Amniotic stem cell (primary cell): ENCODE measurements around the gene CD86.
"Not testable (repeated sequence)": the region's sequence is repeated elsewhere in the genome, so short reads cannot be mapped to it uniquely, and the experiment has no call there.

Experiments
- DNase-seq: peaks from one replicate; lab custom pipeline; 2025; lab: John Stamatoyannopoulos, UW

Gene CD86, protein sequence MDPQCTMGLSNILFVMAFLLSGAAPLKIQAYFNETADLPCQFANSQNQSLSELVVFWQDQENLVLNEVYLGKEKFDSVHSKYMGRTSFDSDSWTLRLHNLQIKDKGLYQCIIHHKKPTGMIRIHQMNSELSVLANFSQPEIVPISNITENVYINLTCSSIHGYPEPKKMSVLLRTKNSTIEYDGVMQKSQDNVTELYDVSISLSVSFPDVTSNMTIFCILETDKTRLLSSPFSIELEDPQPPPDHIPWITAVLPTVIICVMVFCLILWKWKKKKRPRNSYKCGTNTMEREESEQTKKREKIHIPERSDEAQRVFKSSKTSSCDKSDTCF

DNA sequence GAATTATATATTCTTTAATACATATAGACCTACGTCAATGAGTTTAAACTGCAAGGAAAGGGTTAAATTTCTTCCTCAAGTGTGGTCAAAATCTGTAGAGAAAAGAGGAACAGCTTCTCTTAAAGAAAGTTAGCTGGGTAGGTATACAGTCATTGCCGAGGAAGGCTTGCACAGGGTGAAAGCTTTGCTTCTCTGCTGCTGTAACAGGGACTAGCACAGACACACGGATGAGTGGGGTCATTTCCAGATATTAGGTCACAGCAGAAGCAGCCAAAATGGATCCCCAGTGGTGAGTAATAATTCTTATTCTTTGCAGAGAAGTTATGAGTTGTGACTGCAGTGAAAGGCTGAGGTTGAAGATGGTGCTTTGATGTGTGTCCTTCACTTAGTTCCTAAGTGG is at the start of gene CD86:
Gene CD86, plus strand, starts transcription at position 148 of the 400 bp plus-strand sequence. Its CDS starts 128 bp downstream, at position 276.
- no peak for DNase-seq

DNA sequence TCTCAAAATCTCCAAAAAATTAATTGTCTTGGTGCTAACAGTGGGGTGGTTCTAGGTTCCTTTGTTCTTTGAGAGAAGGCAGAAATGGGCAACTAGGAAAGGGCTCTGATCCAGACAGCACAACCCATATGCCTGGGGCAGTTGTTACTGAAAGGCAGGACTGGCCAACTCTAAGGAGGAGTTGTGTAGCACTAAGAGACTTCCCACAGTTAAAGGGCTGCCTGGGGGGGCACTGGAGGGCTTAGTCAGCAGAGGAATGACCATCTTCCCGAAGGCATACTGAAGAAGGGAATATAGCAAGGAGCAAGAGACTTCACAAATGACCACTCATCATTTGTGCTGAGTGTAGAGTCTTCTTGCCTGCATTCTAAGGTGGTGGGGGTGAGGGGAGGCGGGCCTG is 48.9 kb upstream of the CD86 start:
- no peak for DNase-seq

DNA sequence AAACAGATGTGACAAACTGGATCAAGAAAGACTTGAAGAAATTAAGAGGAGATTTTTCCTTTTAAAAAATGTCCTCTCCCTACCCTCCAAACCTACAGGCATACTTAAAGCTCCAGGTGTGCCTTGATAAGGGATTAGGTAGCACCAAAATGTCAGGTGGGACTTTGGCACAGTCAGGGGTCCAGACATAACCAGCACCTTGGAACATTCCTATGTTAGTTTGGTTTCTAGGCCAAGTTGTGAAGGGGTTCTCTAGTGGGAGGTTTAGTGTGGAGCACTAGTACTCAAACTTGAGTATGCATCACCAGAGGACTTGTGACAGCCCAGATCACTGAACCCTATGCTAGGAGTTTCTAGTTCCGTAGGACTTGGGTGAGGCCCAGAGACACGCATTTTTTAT is 47.0 kb upstream of the CD86 start:
- DNase-seq = no peak

DNA sequence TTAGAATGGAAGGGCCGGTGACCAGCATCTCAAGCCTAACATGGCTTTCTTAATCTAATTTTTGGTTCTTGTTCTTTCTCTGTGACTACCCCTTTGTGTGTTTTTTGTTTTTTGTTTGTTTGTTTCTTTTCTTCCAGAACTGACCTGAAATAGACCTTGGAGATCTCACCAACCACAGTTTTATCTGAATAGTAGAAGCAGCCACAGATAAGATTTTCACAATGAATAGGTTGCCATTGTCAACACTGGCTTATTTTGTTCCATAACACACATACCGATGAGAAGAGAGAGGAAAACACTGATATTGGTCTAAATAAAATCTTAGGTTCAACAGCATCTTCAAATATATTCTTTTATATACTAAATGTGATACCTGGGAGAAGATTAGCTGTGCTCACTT is 44.7 kb upstream of the CD86 start:
- no peak for DNase-seq

DNA sequence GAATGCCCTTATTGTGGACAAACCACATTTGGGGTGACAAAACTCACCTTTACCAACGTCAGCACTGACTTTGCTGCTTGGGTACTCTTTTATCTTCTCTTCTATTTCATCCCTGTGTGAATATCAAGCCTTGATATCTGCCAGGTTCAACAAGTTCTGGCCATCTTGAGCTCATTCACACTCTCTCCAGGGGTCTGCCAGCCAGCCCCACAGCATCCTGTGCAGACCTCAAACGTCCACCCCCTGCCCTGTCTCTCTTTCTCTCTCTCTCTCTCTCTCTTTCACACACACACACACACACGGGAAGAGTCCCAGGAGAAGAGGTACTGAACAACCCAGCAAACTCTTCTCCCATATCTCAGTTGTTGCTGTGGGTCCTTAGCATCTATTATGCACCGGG is 43.8 kb upstream of the CD86 start:
- DNase-seq = no peak

DNA sequence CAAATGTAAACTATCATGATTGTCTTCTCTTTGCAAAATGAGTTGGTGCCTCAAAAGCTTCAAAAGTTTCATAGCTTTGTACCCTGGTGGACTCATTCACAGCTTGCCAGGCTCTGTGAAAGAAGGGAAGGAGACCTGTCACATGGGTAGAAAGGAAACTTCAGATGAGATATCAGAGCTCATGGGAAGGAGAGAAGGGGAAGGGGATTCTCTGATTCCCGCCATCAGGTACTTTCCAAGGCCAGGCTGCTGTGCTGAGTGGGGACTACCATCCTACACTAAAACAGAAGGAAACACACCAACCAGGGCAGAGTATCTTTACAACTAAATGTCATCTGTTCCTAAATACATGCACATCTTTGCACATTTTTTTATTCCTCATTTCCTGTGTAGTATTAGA is 42.3 kb upstream of the CD86 start:
- DNase-seq = no peak

DNA sequence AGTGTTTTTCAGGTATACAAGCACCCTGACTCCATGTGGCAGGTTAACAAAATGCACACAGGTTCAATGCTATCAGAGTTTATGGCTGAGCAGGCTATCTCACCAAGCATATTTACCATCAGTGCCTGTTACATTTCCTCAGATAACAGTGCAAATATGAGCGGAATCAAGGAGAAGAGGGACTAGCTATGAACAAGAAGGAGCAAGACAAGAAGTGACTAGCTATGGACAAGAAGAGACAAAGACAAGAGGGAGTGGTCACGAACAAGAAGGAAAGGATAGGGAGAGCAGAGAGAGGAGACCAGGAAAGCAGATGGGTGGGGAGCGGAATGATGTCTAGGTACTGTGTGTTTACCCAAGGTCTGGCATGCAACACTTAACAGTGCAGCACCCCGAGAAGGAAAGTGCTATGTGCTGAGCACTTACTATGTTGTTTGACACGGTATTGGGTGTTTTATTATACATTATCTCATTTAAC is 41.7 kb upstream of the CD86 start:
- no peak for DNase-seq

DNA sequence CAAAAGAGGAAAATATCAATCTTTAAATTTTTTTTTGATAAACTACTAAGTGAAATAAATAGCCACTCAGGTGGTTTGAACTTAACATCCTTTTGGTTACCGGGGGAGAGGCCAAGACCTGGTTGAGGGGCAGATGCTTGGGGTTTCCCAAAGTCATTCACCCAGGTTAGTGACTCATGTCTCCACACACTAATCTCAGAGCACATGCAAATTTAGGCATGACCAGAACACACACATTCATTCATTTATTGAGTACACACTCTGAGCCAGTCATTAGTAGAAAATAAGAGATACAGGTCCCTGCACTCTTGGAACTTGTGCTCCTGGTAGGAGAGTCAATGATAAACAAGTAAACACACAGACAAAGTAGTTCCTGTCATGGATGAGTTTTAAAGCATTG is 40.4 kb upstream of the CD86 start:
- no peak for DNase-seq

DNA sequence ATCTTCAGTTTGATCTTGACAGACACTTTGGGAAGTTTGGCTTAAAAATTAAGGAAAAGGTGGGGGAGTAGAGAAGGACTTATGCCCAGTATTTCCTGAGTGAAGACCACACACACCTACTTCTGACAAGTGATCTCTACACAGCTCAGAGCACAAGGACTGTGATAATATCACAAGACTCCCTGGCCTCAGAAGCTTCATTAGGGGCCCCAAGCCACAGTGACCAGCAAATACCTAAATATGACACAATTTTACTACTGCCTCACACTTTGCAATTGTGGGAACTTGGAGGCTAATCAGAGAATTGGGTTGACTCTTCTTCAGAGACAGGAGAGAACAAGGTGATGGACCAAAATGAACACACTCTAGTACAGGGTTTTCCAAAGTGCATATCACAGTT is 35.7 kb upstream of the CD86 start:
- no peak for DNase-seq

DNA sequence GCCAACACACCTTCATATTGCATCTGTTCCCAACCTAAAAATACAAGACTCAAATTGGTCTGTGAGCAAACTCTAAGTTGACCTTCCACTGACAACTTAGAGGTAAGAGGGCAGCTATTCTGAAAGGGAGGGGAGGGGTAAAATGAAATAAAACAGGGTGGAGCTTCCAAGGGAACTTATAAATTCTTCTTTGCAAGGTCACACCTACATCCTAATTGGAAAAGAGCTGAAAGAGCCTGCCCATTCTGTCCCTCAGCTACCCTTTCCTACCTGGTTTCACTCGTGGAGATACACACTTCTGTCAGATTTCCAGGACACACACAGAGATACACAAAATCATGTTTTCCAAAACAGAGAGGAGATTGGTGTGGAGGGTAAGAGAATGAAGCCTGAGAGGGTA is 34.1 kb upstream of the CD86 start:
- DNase-seq = no peak

DNA sequence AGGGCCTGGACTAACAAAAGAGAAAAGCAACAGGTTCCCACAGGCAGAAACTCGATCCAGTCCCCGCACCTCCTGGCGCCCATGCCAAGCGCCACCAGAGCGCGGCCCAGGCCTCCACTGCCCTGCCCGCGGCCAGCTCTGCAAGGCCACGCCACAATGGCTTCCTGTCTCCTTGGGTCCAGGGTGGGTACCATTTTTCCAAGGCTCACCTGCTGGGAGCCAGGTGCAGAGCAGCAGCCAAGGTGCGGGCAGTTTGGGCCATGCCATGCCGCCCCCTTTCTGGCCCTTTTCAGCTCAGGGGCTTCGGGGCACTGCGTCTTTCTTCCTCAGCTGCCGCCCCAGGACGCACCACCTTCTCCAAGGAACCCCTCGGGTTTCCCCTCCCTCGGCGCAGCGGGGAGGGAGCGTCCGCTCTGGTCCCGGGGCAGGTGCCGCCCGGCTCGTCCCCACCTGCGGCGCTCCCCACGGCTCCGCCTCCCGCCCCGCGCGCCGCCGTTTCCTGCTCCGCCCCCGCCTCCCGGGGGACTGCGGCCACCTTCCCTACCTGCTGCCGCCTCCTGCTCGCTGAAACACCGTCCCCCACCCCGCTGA is 33.3 kb upstream of the CD86 start, which contains the start of gene ILDR1:
Gene ILDR1, minus strand, starts transcription at position 437 of the 591 bp plus-strand sequence. Its CDS starts 170 bp downstream, at position 267.
- DNase-seq = no peak

DNA sequence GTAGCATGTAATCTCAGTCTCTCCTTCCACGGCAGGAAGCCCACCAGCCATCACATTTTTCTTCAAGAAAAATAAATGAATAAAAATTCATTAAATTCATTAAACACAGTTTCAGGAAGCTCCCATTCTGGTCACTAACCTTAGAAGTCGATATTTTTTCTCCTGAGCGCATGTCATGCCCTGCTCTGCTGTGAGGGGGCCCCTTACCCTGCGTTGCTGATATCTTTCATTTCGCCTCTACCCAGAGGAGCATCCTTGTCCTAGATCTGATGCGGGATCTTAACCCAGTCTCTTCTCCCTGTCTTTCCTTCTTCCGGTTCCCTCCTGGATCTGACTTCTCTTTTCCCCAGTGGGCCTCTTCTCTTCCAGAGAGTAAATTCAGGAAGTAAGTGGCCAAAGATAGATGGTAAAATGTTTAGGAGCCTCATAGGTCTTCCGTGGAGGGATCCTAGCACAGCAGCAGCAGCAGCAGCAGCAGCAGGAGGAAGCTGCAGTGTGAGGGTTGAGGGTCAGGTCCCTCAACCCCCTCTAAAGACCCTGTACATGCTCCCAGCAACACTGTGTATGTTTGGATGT is 31.7 kb upstream of the CD86 start:
- DNase-seq = no peak

DNA sequence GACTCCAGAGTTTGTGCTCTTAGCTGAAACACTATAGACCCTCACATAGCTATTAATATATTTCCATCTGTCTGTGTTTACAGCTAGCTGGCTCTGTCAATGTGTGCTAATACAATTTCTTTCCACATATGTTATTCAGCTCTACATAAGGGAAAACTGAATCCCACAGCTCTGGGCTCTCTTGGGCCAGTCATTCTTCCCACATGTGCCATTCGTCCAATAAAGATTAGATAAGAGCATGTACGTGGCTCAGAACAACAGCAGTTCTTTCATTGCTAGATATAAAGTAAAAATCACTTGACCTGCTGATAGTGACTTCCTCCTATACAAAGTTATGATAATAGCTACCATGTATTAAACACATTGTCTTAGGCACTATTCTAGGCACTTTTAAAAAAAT is 30.4 kb upstream of the CD86 start:
- no peak for DNase-seq

DNA sequence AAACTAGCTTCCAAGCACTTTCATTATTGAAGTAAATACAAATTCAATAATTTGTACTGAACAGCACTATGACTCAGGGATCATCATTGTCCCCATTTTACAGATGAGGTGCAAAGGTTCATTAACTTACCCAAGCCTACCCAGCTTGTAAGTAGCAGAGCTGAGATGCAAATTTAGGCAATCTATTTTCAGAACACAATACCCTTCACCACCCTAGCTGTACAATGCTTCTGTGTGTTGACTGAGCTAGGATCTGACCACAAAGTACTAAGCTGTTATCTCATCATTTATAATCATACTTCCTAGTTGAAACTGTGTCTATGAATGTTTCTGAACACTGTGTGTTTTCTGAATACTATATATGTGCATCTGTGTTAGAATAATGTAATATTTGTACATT is 29.9 kb upstream of the CD86 start:
- DNase-seq = no peak

DNA sequence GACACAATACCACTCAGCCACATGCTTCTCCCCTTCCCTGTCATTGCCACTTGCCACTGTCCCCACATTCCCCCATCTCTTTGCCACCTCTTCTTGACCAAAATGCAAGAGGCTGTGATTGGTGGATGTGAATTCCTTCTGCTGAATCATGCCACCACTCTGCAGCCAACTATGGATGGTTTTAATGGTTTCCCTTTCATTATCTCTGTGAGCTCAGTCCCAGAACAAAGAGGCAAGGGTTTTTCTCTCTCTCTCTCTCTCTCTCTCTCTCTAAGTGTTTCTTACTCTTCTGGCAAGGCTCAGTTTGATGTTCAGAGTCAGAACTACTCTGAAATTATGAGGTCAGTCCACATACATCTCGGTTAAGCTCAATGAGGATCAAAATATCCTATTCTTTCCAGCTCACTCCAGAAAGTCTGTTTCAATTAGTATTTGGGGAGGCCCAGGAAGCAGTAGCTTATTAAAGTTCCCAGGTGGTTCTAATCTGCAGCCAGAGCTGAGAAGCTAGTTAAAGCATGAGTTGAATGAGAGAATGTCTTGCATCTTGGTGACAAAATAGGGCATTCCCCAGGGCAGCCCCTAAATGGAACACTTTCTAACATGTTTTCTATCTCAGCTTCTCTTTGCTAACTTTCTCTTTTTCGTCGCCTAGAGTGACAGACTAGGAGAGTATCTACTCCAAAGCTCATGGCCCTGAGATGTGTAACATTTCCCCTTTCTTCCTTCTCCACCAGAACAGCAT is 24.6 kb upstream of the CD86 start:
- no peak for DNase-seq

DNA sequence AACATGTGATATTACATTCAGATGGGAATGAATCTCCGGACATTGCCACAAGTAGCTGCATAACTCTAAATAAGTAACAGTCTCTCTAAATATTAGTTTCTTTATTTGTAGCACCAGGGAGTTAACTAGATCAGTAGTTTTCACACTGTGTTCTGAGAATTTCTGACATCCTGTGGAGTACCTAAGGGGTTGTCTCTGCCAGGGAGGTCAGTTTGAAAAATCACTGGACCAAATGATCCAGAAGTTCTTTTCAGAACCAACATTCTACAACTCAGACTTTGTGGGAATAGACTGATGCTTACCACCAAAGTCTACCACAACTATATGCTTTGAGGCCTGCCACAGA is 24.1 kb upstream of the CD86 start:
- no peak for DNase-seq

DNA sequence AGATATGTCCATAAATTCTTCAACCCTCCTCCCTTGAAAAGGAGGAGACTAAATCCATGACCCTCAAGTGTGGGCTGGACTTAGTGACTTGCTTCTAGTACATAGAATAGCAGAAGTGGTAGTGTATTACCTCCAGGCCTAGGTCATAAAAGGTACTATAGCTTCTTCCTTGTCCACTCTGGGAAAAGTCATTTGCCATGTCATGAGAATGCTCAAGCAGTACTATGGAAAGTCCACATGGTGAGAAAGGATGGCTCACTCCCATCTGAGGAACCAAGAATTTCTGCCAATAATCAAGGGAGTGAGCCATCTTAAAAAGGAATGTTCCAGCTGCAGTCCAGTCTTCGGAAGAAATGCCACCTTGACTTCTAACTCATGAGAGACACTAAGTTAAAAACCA is 22.6 kb upstream of the CD86 start:
- no peak for DNase-seq

DNA sequence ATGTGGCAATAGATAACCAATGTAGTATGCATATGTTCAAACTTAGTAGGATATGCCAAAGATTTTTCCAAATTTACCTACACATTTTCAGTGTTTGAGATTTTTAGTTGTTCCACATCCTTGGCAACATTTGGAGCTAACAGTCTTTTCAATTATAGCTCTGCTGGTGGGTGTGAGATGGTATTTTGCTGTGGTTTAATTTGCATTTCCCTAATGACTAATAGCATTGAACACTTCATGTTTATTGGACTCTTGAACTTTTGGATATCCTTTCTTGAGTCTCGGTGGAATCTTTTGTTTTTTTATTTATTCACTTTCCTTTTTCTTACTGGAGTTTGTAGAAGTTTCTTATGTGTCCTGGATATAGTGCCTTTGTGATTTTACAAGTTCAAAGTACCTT is 22.1 kb upstream of the CD86 start:
- DNase-seq = no peak

DNA sequence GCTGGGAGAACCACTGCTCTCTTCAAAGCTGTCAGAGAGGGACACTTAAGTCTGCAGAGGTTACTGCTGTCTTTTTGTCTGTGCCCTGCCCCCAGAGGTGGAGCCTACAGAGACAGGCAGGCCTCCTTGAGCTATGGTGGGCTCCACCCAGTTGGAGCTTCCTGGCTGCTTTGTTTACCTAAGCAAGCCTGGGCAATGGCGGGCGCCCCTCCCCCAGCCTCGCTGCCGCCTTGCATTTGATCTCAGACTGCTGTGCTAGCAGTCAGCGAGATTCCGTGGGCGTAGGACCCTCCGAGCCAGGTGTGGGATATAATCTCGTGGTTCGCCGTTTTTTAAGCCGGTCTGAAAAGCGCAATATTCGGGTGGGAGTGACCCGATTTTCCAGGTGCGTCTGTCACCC is 7.9 kb upstream of the CD86 start:
- not testable (repeated sequence) for DNase-seq

DNA sequence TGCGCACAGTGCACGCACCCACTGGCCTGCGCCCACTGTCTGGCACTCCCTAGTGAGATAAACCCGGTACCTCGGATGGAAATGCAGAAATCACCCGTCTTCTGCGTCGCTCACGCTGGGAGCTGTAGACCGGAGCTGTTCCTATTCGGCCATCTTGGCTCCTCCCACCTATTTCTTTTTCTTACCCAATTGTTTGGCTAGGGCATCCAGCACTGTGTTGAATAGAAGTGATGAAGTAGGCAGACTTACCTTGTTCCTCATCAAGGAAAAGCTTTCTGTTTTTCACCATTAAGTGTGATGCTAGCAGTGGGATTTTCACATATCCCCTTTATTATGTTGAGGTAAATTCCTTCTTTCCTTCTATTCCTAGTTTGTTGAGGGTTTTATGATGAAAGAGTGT is 7.4 kb upstream of the CD86 start:
- DNase-seq = not testable (repeated sequence)

DNA sequence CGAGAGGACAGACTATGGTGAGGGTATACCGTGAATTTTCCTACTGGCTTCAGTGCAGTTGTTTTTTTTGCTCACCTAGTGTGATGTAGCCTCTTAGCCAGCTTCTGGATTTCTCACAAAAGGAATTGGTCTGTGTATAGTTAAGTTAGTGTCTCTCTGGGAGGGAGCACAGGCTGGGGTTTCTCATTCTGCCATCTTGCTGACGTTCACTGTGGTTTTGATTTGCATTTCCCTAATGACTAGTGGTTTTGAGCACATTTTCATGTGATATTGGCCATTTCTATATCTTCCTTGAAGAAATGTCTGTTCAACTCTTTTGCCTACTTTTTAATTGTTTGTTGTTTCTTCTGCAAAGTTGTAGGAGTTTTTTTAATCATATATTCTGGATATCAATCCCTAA is 2.2 kb upstream of the CD86 start:
- DNase-seq = no peak

DNA sequence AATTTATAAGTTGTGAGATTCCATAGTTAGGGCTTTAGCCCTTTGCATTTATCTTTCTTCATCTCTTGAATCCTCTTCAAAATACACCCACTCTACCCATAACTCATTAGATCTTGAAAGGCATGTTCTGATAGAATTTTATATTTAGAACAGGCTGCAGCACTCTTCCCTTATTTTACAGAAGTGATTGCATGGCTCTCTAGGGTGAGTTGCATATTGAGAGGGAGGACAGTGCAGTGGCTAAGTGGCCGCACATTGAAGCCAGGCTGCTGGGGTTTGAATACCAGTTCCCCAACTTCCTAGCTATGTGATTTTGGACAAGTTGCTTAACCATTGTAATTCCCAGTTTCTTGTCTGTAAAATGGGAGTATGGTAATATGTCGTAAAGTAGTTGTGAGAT is 2.5 kb downstream of the CD86 start:
- DNase-seq = no peak

DNA sequence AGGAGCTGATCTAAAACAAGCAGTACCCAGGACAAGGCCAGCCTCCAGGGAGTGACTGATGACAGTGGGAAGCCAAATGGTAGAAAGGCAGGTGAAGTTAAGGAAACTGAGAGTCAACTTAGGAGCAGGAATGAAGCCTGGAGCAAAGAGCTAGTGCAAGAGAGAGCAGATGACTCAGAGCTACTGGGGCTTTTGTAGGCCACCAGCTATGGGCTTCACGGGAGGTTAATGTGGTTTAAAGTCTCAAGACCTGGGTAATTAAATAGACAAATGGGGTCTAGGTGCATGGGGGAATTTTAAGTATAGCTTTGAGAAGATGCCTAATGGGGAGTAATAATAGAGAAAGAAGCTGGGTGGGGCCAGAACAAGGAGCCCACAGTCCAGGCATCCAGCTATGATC is 3.1 kb downstream of the CD86 start:
- no peak for DNase-seq
